ENCODE measurements around the gene SLC5A1.

DNA sequence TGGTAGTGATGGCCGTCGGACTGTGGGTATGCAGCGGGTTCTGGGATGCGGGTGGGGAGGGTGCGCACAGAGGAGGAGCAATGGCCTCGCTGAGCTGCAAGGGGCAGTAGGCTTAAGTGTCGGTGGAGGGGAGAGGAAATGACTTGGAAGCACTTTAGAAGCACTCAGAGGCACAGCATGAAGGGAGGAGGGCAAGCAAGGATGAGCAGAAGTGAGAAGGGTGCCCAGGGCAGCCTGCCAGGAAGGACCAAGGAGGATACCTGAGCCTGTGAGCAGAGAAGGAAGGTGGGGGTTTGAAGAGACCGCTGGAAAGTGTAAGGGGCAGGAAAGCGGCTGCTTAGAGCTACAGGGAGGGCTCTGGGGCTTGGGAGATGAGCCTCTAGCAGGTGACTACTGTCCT is 330 bp downstream of the SLC5A1 start:
- TF ChIP-seq BCL6 (CRISPR knock-in tag; IDR thresholded peaks at IDR 0.05): no peak
- TF ChIP-seq, protein P1, sequence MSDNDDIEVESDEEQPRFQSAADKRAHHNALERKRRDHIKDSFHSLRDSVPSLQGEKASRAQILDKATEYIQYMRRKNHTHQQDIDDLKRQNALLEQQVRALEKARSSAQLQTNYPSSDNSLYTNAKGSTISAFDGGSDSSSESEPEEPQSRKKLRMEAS (CRISPR knock-in tag; IDR thresholded peaks at IDR 0.05): no peak
- no peak for TF ChIP-seq TRIM28 (IDR thresholded peaks at IDR 0.05)
- TF ChIP-seq SIN3A (IDR thresholded peaks at IDR 0.05; ENCODE audit: borderline replicate concordance in 2 of 2, control insufficient read depth in 1 of 2, low read depth in 2 of 2, low read length in 2 of 2): no peak
- TF ChIP-seq ZNF766 (CRISPR knock-in tag; conservative IDR thresholded peaks at IDR 0.05): no peak
- TF ChIP-seq LARP7 (IDR thresholded peaks at IDR 0.05): no peak
- no peak for TF ChIP-seq ZZZ3 (IDR thresholded peaks at IDR 0.05)
- no peak for TF ChIP-seq POLR2A (conservative IDR thresholded peaks at IDR 0.05)
- TF ChIP-seq CBFB (CRISPR knock-in tag; IDR thresholded peaks at IDR 0.05): no peak
- TF ChIP-seq ZBTB8A (IDR thresholded peaks at IDR 0.05; ENCODE audit: partially characterized antibody): no peak
- TF ChIP-seq, protein P2, sequence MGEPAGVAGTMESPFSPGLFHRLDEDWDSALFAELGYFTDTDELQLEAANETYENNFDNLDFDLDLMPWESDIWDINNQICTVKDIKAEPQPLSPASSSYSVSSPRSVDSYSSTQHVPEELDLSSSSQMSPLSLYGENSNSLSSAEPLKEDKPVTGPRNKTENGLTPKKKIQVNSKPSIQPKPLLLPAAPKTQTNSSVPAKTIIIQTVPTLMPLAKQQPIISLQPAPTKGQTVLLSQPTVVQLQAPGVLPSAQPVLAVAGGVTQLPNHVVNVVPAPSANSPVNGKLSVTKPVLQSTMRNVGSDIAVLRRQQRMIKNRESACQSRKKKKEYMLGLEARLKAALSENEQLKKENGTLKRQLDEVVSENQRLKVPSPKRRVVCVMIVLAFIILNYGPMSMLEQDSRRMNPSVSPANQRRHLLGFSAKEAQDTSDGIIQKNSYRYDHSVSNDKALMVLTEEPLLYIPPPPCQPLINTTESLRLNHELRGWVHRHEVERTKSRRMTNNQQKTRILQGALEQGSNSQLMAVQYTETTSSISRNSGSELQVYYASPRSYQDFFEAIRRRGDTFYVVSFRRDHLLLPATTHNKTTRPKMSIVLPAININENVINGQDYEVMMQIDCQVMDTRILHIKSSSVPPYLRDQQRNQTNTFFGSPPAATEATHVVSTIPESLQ (CRISPR knock-in tag; IDR thresholded peaks at IDR 0.05): no peak

Measured in K562 (cell line).